Stimulated activated CD8-positive, alpha-beta memory T cell treated with anti-CD3 and anti-CD28 coated beads, Interleukin-15, amount 100 ng/mL, for 48 hours (primary cell): ENCODE measurements around the gene RAD9A.

Experiments used
- DNase-seq, 2 donors: peaks; one replicate each; pipeline ENCODE4 v3.0.0-alpha.2; 2020; ENCODE audit warnings: low read depth in 2 of 2

The RAD9A gene

GRCh38 chr11:67439321-67440228, 47.8 kb downstream of the RAD9A start:
- DNase-seq = no peak

DNA sequence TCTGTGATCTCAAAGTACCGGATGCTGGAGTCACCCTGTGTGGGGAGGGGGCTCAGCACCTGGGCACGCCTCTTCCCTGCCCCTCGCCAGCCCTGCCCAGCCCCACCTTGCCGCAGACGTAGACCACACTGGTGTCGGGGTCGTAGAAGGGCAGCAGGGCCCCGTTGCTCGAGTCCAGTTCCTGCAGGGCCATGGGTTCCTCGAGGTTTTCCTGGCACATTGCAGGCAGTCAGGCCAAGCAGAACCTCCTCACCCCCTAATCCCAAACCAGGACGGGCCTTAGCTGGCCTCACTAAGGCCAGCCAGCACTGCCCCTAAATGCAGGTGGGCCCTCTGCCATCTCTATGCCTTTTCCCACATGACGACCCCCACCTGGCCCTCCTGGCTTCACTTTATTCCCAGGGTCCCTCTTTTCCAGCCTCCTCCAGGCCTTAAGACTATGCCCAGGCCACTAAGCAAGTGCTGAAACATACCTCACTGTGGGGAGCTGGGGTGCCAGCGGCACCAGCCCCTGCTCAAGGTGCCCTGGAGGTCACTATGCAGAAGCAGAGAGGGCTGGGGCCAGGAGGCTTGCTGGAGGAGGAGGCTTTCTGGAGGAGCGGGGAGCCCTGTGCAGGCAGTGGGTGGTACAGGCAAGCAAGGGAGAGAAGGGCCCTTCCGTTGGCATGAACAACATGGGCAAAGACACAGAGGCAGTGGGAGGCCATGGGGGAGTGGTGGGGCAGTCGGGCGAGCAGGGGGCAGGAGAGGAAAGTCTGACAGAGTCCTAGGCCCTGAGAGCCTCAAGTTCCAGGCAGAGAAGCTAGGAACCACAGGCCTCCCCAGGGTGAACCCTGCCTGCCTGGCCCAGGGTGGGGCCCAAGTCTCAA, 48.7 kb downstream of the RAD9A start:
- DNase-seq = no peak

DNA sequence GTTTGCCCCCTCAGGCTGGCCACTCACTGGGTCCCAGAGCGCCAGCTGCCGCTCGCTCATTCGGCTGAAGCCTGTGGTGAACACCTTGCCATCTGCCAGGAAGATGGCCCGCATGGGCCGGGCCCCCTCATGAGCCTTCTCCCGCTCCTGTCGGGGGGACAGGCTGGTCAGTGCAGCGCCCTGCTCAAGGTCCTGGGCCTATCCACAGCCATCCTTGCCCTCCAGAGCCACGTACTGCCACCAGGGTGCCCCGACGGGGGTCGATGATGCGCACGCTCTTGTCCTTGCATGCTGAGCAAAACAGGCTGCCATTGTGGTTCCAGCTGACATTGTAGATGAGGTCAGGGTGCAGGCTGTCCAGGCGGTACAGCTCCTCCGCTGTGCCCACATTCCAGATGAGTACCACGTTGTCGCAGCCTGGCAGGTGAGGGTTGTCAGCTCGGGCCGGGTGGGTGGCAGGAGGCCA, 49.3 kb downstream of the RAD9A start:
- no peak for DNase-seq

DNA sequence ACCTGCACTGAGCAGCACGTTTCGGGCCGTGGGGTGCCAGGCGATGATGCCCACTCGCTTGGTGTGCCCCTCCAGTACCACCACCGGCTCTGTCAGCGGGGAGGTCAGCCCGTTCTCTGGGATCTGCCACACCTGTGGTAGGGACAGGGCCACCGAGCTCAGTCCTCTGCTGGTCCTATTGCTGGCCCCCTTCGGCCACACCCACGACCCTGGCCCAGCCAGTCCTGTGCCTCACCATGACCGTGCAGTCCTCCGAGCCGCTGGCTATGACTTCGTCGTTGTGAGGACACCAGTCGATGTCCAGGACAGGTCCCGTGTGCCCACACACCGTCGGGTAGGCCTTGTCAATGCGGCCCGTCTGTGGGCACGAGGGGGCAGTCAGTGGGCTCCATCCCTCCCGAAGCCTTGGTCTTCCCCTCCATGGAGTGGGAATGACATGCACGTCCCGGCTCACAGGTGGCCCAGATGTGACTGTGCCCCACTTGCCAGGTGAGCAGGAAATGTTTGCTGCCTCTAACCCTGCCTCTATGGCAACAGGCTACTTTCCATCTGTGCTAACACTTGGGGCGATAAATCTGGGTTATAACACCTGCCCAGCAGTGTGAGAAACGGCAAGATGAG, 50.1 kb downstream of the RAD9A start:
- DNase-seq = no peak

DNA sequence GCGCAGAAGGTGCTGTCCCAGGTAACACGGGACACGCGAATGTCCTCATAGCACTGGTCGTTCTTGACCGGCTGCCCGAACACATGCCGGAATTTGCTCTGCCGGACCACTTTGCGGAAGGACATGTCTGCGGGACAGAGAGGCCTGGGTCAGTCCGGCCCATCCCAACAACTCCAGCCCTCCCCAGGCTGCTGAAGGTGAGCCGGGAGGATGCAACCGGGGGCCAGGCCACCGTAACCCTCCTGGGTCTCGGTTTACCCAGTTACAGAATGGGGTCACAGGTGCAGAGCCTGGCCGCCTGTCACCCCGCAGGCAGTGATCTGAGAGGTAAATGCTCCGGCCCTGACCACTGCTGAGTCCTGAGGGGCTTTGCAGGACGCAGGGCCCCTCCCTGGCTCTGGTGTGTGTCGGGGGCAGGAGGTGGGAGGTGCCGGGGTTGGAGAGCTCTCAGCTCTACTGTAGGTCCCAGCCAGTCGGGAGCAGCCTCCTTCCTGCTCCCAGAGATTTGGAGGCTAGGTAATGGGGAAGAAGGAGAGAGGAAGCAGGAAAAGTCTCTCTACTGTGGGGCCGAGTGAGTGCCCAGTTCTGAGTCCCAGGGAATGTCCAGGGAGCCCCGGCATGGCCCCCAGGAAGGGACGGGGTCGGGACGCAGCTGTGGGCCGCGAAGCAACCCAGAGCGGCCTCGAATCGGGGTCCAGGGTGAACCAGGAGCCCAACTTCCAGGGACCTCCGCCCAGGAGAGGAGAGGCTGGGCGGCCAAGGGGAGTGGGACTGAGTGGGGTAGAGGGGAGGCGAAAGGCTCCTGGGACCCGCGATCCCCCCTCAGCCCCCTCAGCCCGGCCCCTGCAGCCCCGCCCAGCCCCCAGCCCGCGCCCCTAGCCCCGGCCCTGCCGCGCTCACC, 51.0 kb downstream of the RAD9A start:
- DNase-seq = no peak

- no peak for DNase-seq
Observed at GRCh38 chr11:67445515-67445914, 53.7 kb downstream of the RAD9A start.
